GM12874 (cell line): ENCODE data around the gene SLC23A1.
A peak's percentile ranks its signal among the peaks of the same experiment; 100 is the strongest.

ENCODE experiments used
- CTCF ChIP-seq: IDR thresholded peaks from 2 replicates; pipeline ENCODE4 v1.5.1; 2011; ENCODE audit warnings: low read depth, mild to moderate bottlenecking, control low read depth, low read length, moderate library complexity; ENCODE audit not compliant: insufficient read depth

SLC23A1 gene

GRCh38 chr5:139403787-139404483 is 20.8 kb upstream of the SLC23A1 start, which contains the start of gene SPATA24:
TSS of gene SPATA24 (minus strand) at chr5:139404089. CDS start at chr5:139404060, 29 bp downstream.
- TF ChIP-seq CTCF = no peak

GRCh38 chr5:139403418-139403786 is 20.3 kb upstream of the SLC23A1 start:
- TF ChIP-seq CTCF = no peak

GRCh38 chr5:139402561-139403158 is 19.6 kb upstream of the SLC23A1 start:
- peak; percentile 55 for TF ChIP-seq CTCF

GRCh38 chr5:139401546-139401945 is 18.4 kb upstream of the SLC23A1 start:
- TF ChIP-seq CTCF = no peak

GRCh38 chr5:139399501-139400121 is 16.5 kb upstream of the SLC23A1 start:
- TF ChIP-seq CTCF = no peak

GRCh38 chr5:139397921-139398320 is 14.8 kb upstream of the SLC23A1 start:
- no peak for TF ChIP-seq CTCF

GRCh38 chr5:139396691-139397090 is 13.6 kb upstream of the SLC23A1 start:
- no peak for TF ChIP-seq CTCF
